ENCODE measurements around the gene PFKP. TPM values are rescaled to one million over a fixed set of nuclear protein-coding genes. Genes with fewer than 3 reads are reported as not detected.

Gene PFKP
- total RNA-seq, 1 donor from 2014 or later: 196 TPM

- FAIRE-seq (no peak), DNase-seq (ENCODE audit: low read depth) (no peak)
- no peak overlapping the region for H3K4me3 ChIP-seq (ENCODE audit: low read depth, low read length)
- TF ChIP-seq CTCF (IDR thresholded peaks at IDR 0.05; ENCODE audit: insufficient read depth, low read length, severe bottlenecking): no peak
- no peaks in the 10 kb centered on the region for H3K36me3 ChIP-seq (ENCODE audit: control insufficient read depth, insufficient read depth, low read length)
- no peaks in the 10 kb centered on the region for H3K27me3 ChIP-seq (ENCODE audit: control insufficient read depth, insufficient read depth, low read length)
Measured at GRCh38 chr10:3034616-3035015, 32.7 kb upstream of the PFKP start.

GRCh38 chr10:3036155-3037021 lies 31.0 kb upstream of the PFKP start:
- Histone ChIP-seq H3K4me3 (ENCODE audit: low read depth, low read length) (no peak overlapping the region), H3K27me3 (ENCODE audit: control insufficient read depth, insufficient read depth, low read length) (no peaks in the 10 kb centered on the region), H3K36me3 (ENCODE audit: control insufficient read depth, insufficient read depth, low read length) (no peaks in the 10 kb centered on the region)
- TF ChIP-seq CTCF (IDR thresholded peaks at IDR 0.05; ENCODE audit: insufficient read depth, low read length, severe bottlenecking): no peak
- no peak for FAIRE-seq
- DNase-seq (ENCODE audit: low read depth): no peak

- DNase-seq (ENCODE audit: low read depth) (no peak), FAIRE-seq (peak; percentile 81)
- Histone ChIP-seq H3K36me3 (ENCODE audit: control insufficient read depth, insufficient read depth, low read length) (no peaks in the 10 kb centered on the region), H3K4me3 (ENCODE audit: low read depth, low read length) (no peak overlapping the region), H3K27me3 (ENCODE audit: control insufficient read depth, insufficient read depth, low read length) (no peaks in the 10 kb centered on the region)
- TF ChIP-seq CTCF (IDR thresholded peaks at IDR 0.05; ENCODE audit: insufficient read depth, low read length, severe bottlenecking): no peak
Measured at GRCh38 chr10:3037182-3037581, 30.2 kb upstream of the PFKP start.

GRCh38 chr10:3040069-3040468 lies 27.3 kb upstream of the PFKP start:
- FAIRE-seq (no peak), DNase-seq (ENCODE audit: low read depth) (no peak)
- H3K36me3 ChIP-seq (ENCODE audit: control insufficient read depth, insufficient read depth, low read length): no peaks in the 10 kb centered on the region
- TF ChIP-seq CTCF (IDR thresholded peaks at IDR 0.05; ENCODE audit: insufficient read depth, low read length, severe bottlenecking): no peak
- H3K27me3 ChIP-seq (ENCODE audit: control insufficient read depth, insufficient read depth, low read length): no peaks in the 10 kb centered on the region
- no peak overlapping the region for H3K4me3 ChIP-seq (ENCODE audit: low read depth, low read length)

- H3K27me3 ChIP-seq (ENCODE audit: control insufficient read depth, insufficient read depth, low read length): peaks cover 1% of the 10 kb centered on the region
- H3K36me3 ChIP-seq (ENCODE audit: control insufficient read depth, insufficient read depth, low read length): no peaks in the 10 kb centered on the region
- FAIRE-seq (no peak), DNase-seq (ENCODE audit: low read depth) (no peak)
- TF ChIP-seq CTCF (IDR thresholded peaks at IDR 0.05; ENCODE audit: insufficient read depth, low read length, severe bottlenecking): no peak
- H3K4me3 ChIP-seq (ENCODE audit: low read depth, low read length): no peak overlapping the region
Measured at GRCh38 chr10:3042589-3042988, 24.8 kb upstream of the PFKP start.
